Transverse colon (tissue), 4 donors: Measurements from ENCODE around the gene NDUFV2. TPM values are rescaled to one million over a fixed set of nuclear protein-coding genes. Genes with fewer than 3 reads are reported as not detected.

Experiments
- DNase-seq: peaks from one replicate; pipeline ENCODE4 v3.0.0-alpha.2; 2019
- H3K27ac ChIP-seq, 4 donors: fragments of 200-600 bp; sonication (generic); 2 replicates each; pipeline ENCODE4 v1.5.1; 2016 to 2018; ENCODE audit warnings: inconsistent platforms in 4 of 4
- H3K27me3 ChIP-seq: fragments of 200-600 bp; sonication (generic); 2 replicates; pipeline ENCODE4 v1.5.1; 2017; ENCODE audit warnings: inconsistent platforms
- H3K36me3 ChIP-seq, 4 donors: fragments of 200-600 bp; sonication (generic); 2 replicates each; pipeline ENCODE4 v1.5.1; 2017 to 2019; ENCODE audit warnings: inconsistent platforms in 4 of 4
- H3K4me1 ChIP-seq, 4 donors: fragments of 200-600 bp; sonication (generic); 2 replicates each; pipeline ENCODE4 v1.5.1; 2017 to 2020; ENCODE audit warnings: inconsistent platforms in 4 of 4
- H3K4me3 ChIP-seq, 4 donors: fragments of 200-600 bp; sonication (generic); 1 replicate in 1 of 4; 2 replicates in 3 of 4; pipeline versions ENCODE4 v1.5.1 to v1.6.1; 2017 to 2019; ENCODE audit warnings: inconsistent platforms in 4 of 4
- H3K9me3 ChIP-seq, 2 donors: fragments of 200-600 bp; sonication (generic); 2 replicates each; pipeline ENCODE4 v1.5.1; 2017 to 2019; ENCODE audit warnings: inconsistent platforms in 2 of 2
- CTCF ChIP-seq, 5 experiments: fragments of 200-600 bp in 3 of 5; fragments of 450-650 bp in 2 of 5; sonication (generic) in 3 of 5; IDR thresholded peaks; 1 replicate in 2 of 5; 2 replicates in 3 of 5; pipeline ENCODE4 v1.5.1; 2016 to 2017; ENCODE audit warnings: antibody characterized with exemption in 5 of 5, inconsistent platforms in 3 of 5, mild to moderate bottlenecking in 2 of 5, moderate library complexity in 1 of 5
- EP300 ChIP-seq: sonication (generic); formaldehyde crosslinking; IDR thresholded peaks from one replicate; pipeline ENCODE4 v1.6.1; 2017; ENCODE audit warnings: antibody characterized with exemption, low read depth
- POLR2A ChIP-seq: fragments of 450-650 bp; IDR thresholded peaks from one replicate; pipeline ENCODE4 v1.6.1; 2016; ENCODE audit warnings: antibody characterized with exemption, mild to moderate bottlenecking, moderate library complexity
- POLR2AphosphoS5 ChIP-seq, 3 donors: sonication (generic); formaldehyde crosslinking; IDR thresholded peaks; one replicate each; pipeline ENCODE4 v1.6.1; 2016; ENCODE audit warnings: antibody characterized with exemption in 3 of 3
- WGBS, 2 donors: methylation state at CpG; one replicate each; pipeline ENCODE4 v1.1.5; 2018; ENCODE audit warnings: low coverage in 1 of 2; 5-methylcytosine and 5-hydroxymethylcytosine counted together
- in situ Hi-C, 4 donors: fragments of 200-750 bp; cut with MboI; loops; one replicate each; pipeline versions ENCODE4 v1.15.0 to v1.15.1; 2017; ENCODE audit warnings: low sequenced_read_pairs in 3 of 4, low pct_ligation_motif_present in 1 of 4, low pct_unique_long_range_greater_than_20kb in 1 of 4
- intact Hi-C: fragments of 100-400 bp; cut with DNase I; formaldehyde crosslinking; loops from one replicate; pipeline ENCODE4 v1.15.1; 2023; ENCODE audit warnings: low total_unique reads
- total RNA-seq, 4 donors: library from RNA; depleted of rRNA; stranded (reverse); fragments of >200 nt; gene quantifications; one replicate each; pipeline ENCODE4 v1.1.0, GENCODE V29; 2016

NDUFV2 gene
- total RNA-seq, 4 donors from 2014 or later: 24.7 to 140 (median 113) TPM

GRCh38 chr18:9135912-9136314 lies 33.4 kb downstream of the NDUFV2 start:
- H3K27ac ChIP-seq: peak overlapping the region; percentile 95 to 100 (median 99)
- intact Hi-C loops (loop anchor here (5.0 kb wide), 1 partner anchor 429 kb away; the partner anchor contains the start of gene MTCL1), in situ Hi-C loops (no loop called here)
- TF ChIP-seq POLR2A (peak; percentile 13), CTCF (IDR thresholded peaks at IDR 0.05) (no peak), POLR2AphosphoS5 (IDR thresholded peaks at IDR 0.05) (peak in 1 of 3 donors; percentile 75)
- H3K9me3 ChIP-seq: no peaks in the 10 kb centered on the region
- WGBS, 2 donors: 0 to 1% methylated on average over 3 to 24 of the region's 33 CpGs
- peaks cover 7 to 61% (median 37%) of the 10 kb centered on the region in 4 donors for H3K4me1 ChIP-seq
- peak; percentile 67 for DNase-seq
- peak overlapping the region; percentile 77 to 82 (median 79) for H3K4me3 ChIP-seq
- peaks cover 0 to 12% (median 4%) of the 10 kb centered on the region in 4 donors for H3K36me3 ChIP-seq
- H3K27me3 ChIP-seq: no peaks in the 10 kb centered on the region

GRCh38 chr18:9136315-9137155 lies 34.0 kb downstream of the NDUFV2 start, which contains the start of gene ANKRD12:
TSS of gene ANKRD12 (plus strand) at chr18:9136781. CDS start at chr18:9182433, 45,652 bp downstream.
- peak; percentile 91 for TF ChIP-seq POLR2A
- no peak for TF ChIP-seq CTCF (IDR thresholded peaks at IDR 0.05)
- no peak for TF ChIP-seq EP300
- TF ChIP-seq POLR2AphosphoS5 (IDR thresholded peaks at IDR 0.05): peak; percentile 85 to 95 (median 92)
- H3K27ac ChIP-seq: peak within 1 kb of the TSS; percentile 95 to 100 (median 99)
- DNase-seq: peak; percentile 99
- in situ Hi-C loops: no loop called here
- H3K36me3 ChIP-seq: peaks cover 0 to 10% (median 4%) of the 10 kb centered on the region in 4 donors
- intact Hi-C loops: loop anchor here (5.0 kb wide), 1 partner anchor 429 kb away; the partner anchor contains the start of gene MTCL1
- peaks cover 11 to 67% (median 40%) of the 10 kb centered on the region in 4 donors for H3K4me1 ChIP-seq
- peak within 1 kb of the TSS; percentile 77 to 92 (median 79) for H3K4me3 ChIP-seq
- no peaks in the 10 kb centered on the region for H3K27me3 ChIP-seq
- WGBS, 2 donors: 1% methylated on average over 48 of the region's 95 CpGs; no CpG with 5 or more reads in 1 of the 2 donors
- H3K9me3 ChIP-seq: no peaks in the 10 kb centered on the region

- in situ Hi-C loops (no loop called here), intact Hi-C loops (loop anchor here (5.0 kb wide), 1 partner anchor 430 kb away; the partner anchor contains the start of gene MTCL1)
- WGBS, 2 donors: 0 to 4% methylated on average over 3 to 34 of the region's 95 CpGs
- peak overlapping the region; percentile 77 to 92 (median 79) for H3K4me3 ChIP-seq
- peaks cover 19 to 76% (median 44%) of the 10 kb centered on the region in 4 donors for H3K4me1 ChIP-seq
- H3K36me3 ChIP-seq: peaks cover 0 to 3% (median under 1%) of the 10 kb centered on the region in 4 donors
- TF ChIP-seq POLR2A (peak; percentile 55), POLR2AphosphoS5 (IDR thresholded peaks at IDR 0.05) (peak; percentile 55 to 79 (median 66)), CTCF (IDR thresholded peaks at IDR 0.05) (no peak), EP300 (no peak)
- peak; percentile 71 for DNase-seq
- peak overlapping the region; percentile 95 to 100 (median 99) for H3K27ac ChIP-seq
- no peaks in the 10 kb centered on the region for H3K27me3 ChIP-seq
- no peaks in the 10 kb centered on the region for H3K9me3 ChIP-seq
Observed at GRCh38 chr18:9137168-9138066, 34.9 kb downstream of the NDUFV2 start.
